HT1080 (cell line): ENCODE results near the gene CAB39. TPM values are rescaled to one million over a fixed set of nuclear protein-coding genes. Genes with fewer than 3 reads are reported as not detected.

Experiments
- DNase-seq: peaks from one replicate; pipeline ENCODE4 v3.0.0-alpha.2; 2015; ENCODE audit warnings: low read depth
- polyA plus RNA-seq, 2 experiments: library from polyadenylated mRNA; depleted of rRNA; stranded (reverse); fragments of >200 nt; gene quantifications; 2 replicates each; pipeline ENCODE4 v1.2.3, GENCODE V29; 2015
- total RNA-seq: library from RNA; depleted of rRNA; stranded (reverse); fragments of >200 nt; shearing (Covaris generic); gene quantifications from 2 replicates; pipeline ENCODE4 v1.2.3, GENCODE V29; 2014; rRNA removed

CAB39 gene
- 41.9 and 49.1 TPM in 2 replicates for total RNA-seq
- 51.5 and 60.7 TPM in 2 replicates for polyA plus RNA-seq (2015; cell fraction: cytosol; rRNA removed)
- polyA plus RNA-seq (2015; cell fraction: nucleus; rRNA removed), result 44.3 and 46.4 TPM in 2 replicates

- DNase-seq, result peak; percentile 88
Measured at GRCh38 chr2:230712443-230713330, at the start of gene CAB39. TSS of gene CAB39 (plus strand) at chr2:230712842. CDS start at chr2:230760002, 47,160 bp downstream.

- peak; percentile 37 for DNase-seq
Measured at GRCh38 chr2:230664128-230664527, 48.5 kb upstream of the CAB39 start.

GRCh38 chr2:230664844-230665243 lies 47.8 kb upstream of the CAB39 start:
- no peak for DNase-seq

- DNase-seq, result no peak
Measured at GRCh38 chr2:230665263-230665691, 47.4 kb upstream of the CAB39 start.

- no peak for DNase-seq
Measured at GRCh38 chr2:230666446-230666845, 46.2 kb upstream of the CAB39 start.

- peak; percentile 44 for DNase-seq
Measured at GRCh38 chr2:230666885-230667712, 45.5 kb upstream of the CAB39 start.

- peak; percentile 86 for DNase-seq
Measured at GRCh38 chr2:230668184-230668938, 44.3 kb upstream of the CAB39 start.

- no peak for DNase-seq
Measured at GRCh38 chr2:230668939-230669303, 43.7 kb upstream of the CAB39 start.

GRCh38 chr2:230669386-230669950 lies 43.2 kb upstream of the CAB39 start:
- no peak for DNase-seq

GRCh38 chr2:230671117-230671516 lies 41.5 kb upstream of the CAB39 start:
- DNase-seq, result peak; percentile 81

GRCh38 chr2:230672836-230673235 lies 39.8 kb upstream of the CAB39 start:
- DNase-seq, result no peak

GRCh38 chr2:230674401-230674800 lies 38.2 kb upstream of the CAB39 start:
- no peak for DNase-seq

- no peak for DNase-seq
Measured at GRCh38 chr2:230674966-230675672, 37.5 kb upstream of the CAB39 start.

- no peak for DNase-seq
Measured at GRCh38 chr2:230676546-230676945, 36.1 kb upstream of the CAB39 start.

- DNase-seq, result peak; percentile 24
Measured at GRCh38 chr2:230677201-230677946, 35.3 kb upstream of the CAB39 start.

- no peak for DNase-seq
Measured at GRCh38 chr2:230678018-230678417, 34.6 kb upstream of the CAB39 start.

- DNase-seq, result no peak
Measured at GRCh38 chr2:230678451-230678850, 34.2 kb upstream of the CAB39 start.

- DNase-seq, result no peak
Measured at GRCh38 chr2:230680463-230681170, 32.0 kb upstream of the CAB39 start.

GRCh38 chr2:230681171-230681545 lies 31.5 kb upstream of the CAB39 start:
- DNase-seq, result no peak
